LNCaP clone FGC (cell line): ENCODE data around the gene PPP3CA.

ENCODE experiments used
- DNase-seq: peaks from one replicate; pipeline ENCODE4 v3.0.0-alpha.2; 2011; ENCODE audit warnings: low read depth
- H3K4me3 ChIP-seq: 2 replicates; pipeline ENCODE4 v1.5.1; 2011; ENCODE audit warnings: mild to moderate bottlenecking, low read depth, low read length, control low read depth
- CTCF ChIP-seq: IDR thresholded peaks from 2 replicates; pipeline ENCODE4 v1.5.1; 2012; ENCODE audit warnings: mild to moderate bottlenecking; ENCODE audit not compliant: control insufficient read depth, insufficient read depth; ENCODE audit errors: extremely low read depth

Gene PPP3CA

GRCh38 chr4:101197350-101197749 is 150.0 kb downstream of the PPP3CA start:
- peak; percentile 83 for DNase-seq
- TF ChIP-seq CTCF: no peak
- H3K4me3 ChIP-seq: no peak overlapping the region

GRCh38 chr4:101192244-101192643 is 155.1 kb downstream of the PPP3CA start:
- DNase-seq: no peak
- TF ChIP-seq CTCF: no peak
- no peak overlapping the region for H3K4me3 ChIP-seq

GRCh38 chr4:101191302-101192098 is 155.8 kb downstream of the PPP3CA start:
- H3K4me3 ChIP-seq: no peak overlapping the region
- no peak for TF ChIP-seq CTCF
- DNase-seq: peak; percentile 98

- no peak overlapping the region for H3K4me3 ChIP-seq
- no peak for DNase-seq
- TF ChIP-seq CTCF: no peak
Observed at GRCh38 chr4:101190751-101191150, 156.6 kb downstream of the PPP3CA start.

GRCh38 chr4:101188906-101189305 is 158.4 kb downstream of the PPP3CA start:
- H3K4me3 ChIP-seq: no peak overlapping the region
- no peak for TF ChIP-seq CTCF
- no peak for DNase-seq

GRCh38 chr4:101187841-101188240 is 159.5 kb downstream of the PPP3CA start:
- DNase-seq: no peak
- TF ChIP-seq CTCF: peak; percentile 31

GRCh38 chr4:101186567-101187184 is 160.7 kb downstream of the PPP3CA start:
- DNase-seq: no peak
- H3K4me3 ChIP-seq: no peak overlapping the region
- no peak for TF ChIP-seq CTCF

More at GRCh38 chr4:101187841-101188240, 159.5 kb downstream of the PPP3CA start:
- H3K4me3 ChIP-seq: no peak overlapping the region
